Activated T-cell treated with anti-CD3 and anti-CD28 coated beads, Interleukin-2, amount 50 U/mL, for 24 hours (primary cell): ENCODE results near the gene TPMT.
A peak's percentile ranks its signal among the peaks of the same experiment; 100 is the strongest.
"Not testable (repeated sequence)": the region's sequence is repeated elsewhere in the genome, so short reads cannot be mapped to it uniquely, and the experiment has no call there.

ENCODE experiments used
- DNase-seq: peaks from one replicate; pipeline ENCODE4 v3.0.0-alpha.2; 2020
- H3K27ac Mint-ChIP-seq: 2 replicates; pipeline ENCODE4 v1.8.0; 2020; ENCODE audit warnings: mild to moderate bottlenecking, mixed read lengths
- H3K27me3 Mint-ChIP-seq: 2 replicates; pipeline ENCODE4 v1.8.0; 2020; ENCODE audit warnings: mixed read lengths
- H3K36me3 Mint-ChIP-seq: 2 replicates; pipeline ENCODE4 v1.8.0; 2020; ENCODE audit warnings: low read depth, mixed read lengths
- H3K4me1 Mint-ChIP-seq: 2 replicates; pipeline ENCODE4 v1.8.0; 2020; ENCODE audit warnings: low read depth, mixed read lengths
- H3K4me3 Mint-ChIP-seq: 2 replicates; pipeline ENCODE4 v1.8.0; 2020; ENCODE audit warnings: mild to moderate bottlenecking, moderate library complexity, mixed read lengths
- H3K9me3 Mint-ChIP-seq: 2 replicates; pipeline ENCODE4 v1.8.0; 2020; ENCODE audit warnings: mixed read lengths

TPMT gene

GRCh38 chr6:18171871-18172270, 17.0 kb upstream of the TPMT start:
- H3K9me3 Mint-ChIP-seq = peaks cover 7% of the 10 kb centered on the region

GRCh38 chr6:18168264-18168663, 13.4 kb upstream of the TPMT start:
- Mint-ChIP-seq H3K36me3 (peaks cover 66% of the 10 kb centered on the region), H3K27me3 (no peaks in the 10 kb centered on the region), H3K4me1 (no peaks in the 10 kb centered on the region), H3K4me3 (no peak overlapping the region), H3K9me3 (peaks cover 7% of the 10 kb centered on the region), H3K27ac (no peak overlapping the region)
- no peak for DNase-seq

More at GRCh38 chr6:18171871-18172270, 17.0 kb upstream of the TPMT start:
- no peak overlapping the region for H3K27ac Mint-ChIP-seq
- DNase-seq = no peak
- H3K27me3 Mint-ChIP-seq = no peaks in the 10 kb centered on the region
- H3K4me3 Mint-ChIP-seq = no peak overlapping the region
- peaks cover 71% of the 10 kb centered on the region for H3K36me3 Mint-ChIP-seq
- H3K4me1 Mint-ChIP-seq = peaks cover 2% of the 10 kb centered on the region

- no peaks in the 10 kb centered on the region for H3K27me3 Mint-ChIP-seq
- H3K36me3 Mint-ChIP-seq = peaks cover 74% of the 10 kb centered on the region
Measured at GRCh38 chr6:18166312-18167036, 11.6 kb upstream of the TPMT start.

GRCh38 chr6:18165751-18166150, 10.9 kb upstream of the TPMT start:
- peaks cover 7% of the 10 kb centered on the region for H3K9me3 Mint-ChIP-seq
- no peak overlapping the region for H3K27ac Mint-ChIP-seq

More at GRCh38 chr6:18166312-18167036, 11.6 kb upstream of the TPMT start:
- Mint-ChIP-seq H3K4me1 (no peaks in the 10 kb centered on the region), H3K4me3 (no peak overlapping the region), H3K9me3 (peaks cover 7% of the 10 kb centered on the region), H3K27ac (no peak overlapping the region)
- no peak for DNase-seq

GRCh38 chr6:18162401-18162800, 7.5 kb upstream of the TPMT start:
- Mint-ChIP-seq H3K9me3 (no peaks in the 10 kb centered on the region), H3K36me3 (peaks cover 67% of the 10 kb centered on the region), H3K27me3 (no peaks in the 10 kb centered on the region), H3K27ac (no peak overlapping the region), H3K4me3 (no peak overlapping the region), H3K4me1 (peaks cover 4% of the 10 kb centered on the region)
- DNase-seq = no peak

More at GRCh38 chr6:18165751-18166150, 10.9 kb upstream of the TPMT start:
- Mint-ChIP-seq H3K27me3 (no peaks in the 10 kb centered on the region), H3K4me1 (peaks cover 4% of the 10 kb centered on the region), H3K4me3 (no peak overlapping the region), H3K36me3 (peaks cover 76% of the 10 kb centered on the region)
- no peak for DNase-seq

GRCh38 chr6:18161431-18161830, 6.6 kb upstream of the TPMT start:
- H3K9me3 Mint-ChIP-seq = no peaks in the 10 kb centered on the region
- no peak for DNase-seq
- H3K27me3 Mint-ChIP-seq = no peaks in the 10 kb centered on the region
- H3K4me1 Mint-ChIP-seq = peaks cover 4% of the 10 kb centered on the region
- H3K4me3 Mint-ChIP-seq = no peak overlapping the region
- peak overlapping the region; percentile 51 for H3K27ac Mint-ChIP-seq
- peaks cover 62% of the 10 kb centered on the region for H3K36me3 Mint-ChIP-seq

- H3K4me1 Mint-ChIP-seq = peaks cover 9% of the 10 kb centered on the region
- H3K27me3 Mint-ChIP-seq = no peaks in the 10 kb centered on the region
- no peak for DNase-seq
- H3K27ac Mint-ChIP-seq = peak overlapping the region; percentile 51
- peaks cover 56% of the 10 kb centered on the region for H3K36me3 Mint-ChIP-seq
- H3K4me3 Mint-ChIP-seq = no peak overlapping the region
- H3K9me3 Mint-ChIP-seq = no peaks in the 10 kb centered on the region
Measured at GRCh38 chr6:18160911-18161310, 6.0 kb upstream of the TPMT start.

- peak overlapping the region; percentile 95 for H3K4me3 Mint-ChIP-seq
- no peaks in the 10 kb centered on the region for H3K9me3 Mint-ChIP-seq
- DNase-seq = peak; percentile 69
- peaks cover 19% of the 10 kb centered on the region for H3K36me3 Mint-ChIP-seq
- peaks cover 32% of the 10 kb centered on the region for H3K4me1 Mint-ChIP-seq
- H3K27me3 Mint-ChIP-seq = no peaks in the 10 kb centered on the region
- H3K27ac Mint-ChIP-seq = peak overlapping the region; percentile 79
Measured at GRCh38 chr6:18155864-18156421, 1.1 kb upstream of the TPMT start.

GRCh38 chr6:18155150-18155863, 430 bp upstream of the TPMT start, which contains the start of gene KDM1B:
KDM1B (plus strand) TSS chr6:18155422; CDS start chr6:18159896, 4,474 bp downstream.
- Mint-ChIP-seq H3K9me3 (no peaks in the 10 kb centered on the region), H3K27ac (peak within 1 kb of the TSS; percentile 93), H3K36me3 (peaks cover 14% of the 10 kb centered on the region), H3K4me1 (peaks cover 32% of the 10 kb centered on the region), H3K4me3 (peak within 1 kb of the TSS; percentile 95), H3K27me3 (no peaks in the 10 kb centered on the region)
- DNase-seq = peak; percentile 99

GRCh38 chr6:18153311-18153703, 1.6 kb downstream of the TPMT start:
- H3K4me3 Mint-ChIP-seq = peak overlapping the region; percentile 95
- H3K27ac Mint-ChIP-seq = no peak overlapping the region

GRCh38 chr6:18151801-18152200, 3.1 kb downstream of the TPMT start:
- H3K4me3 Mint-ChIP-seq = no peak overlapping the region

More at GRCh38 chr6:18153311-18153703, 1.6 kb downstream of the TPMT start:
- Mint-ChIP-seq H3K9me3 (no peaks in the 10 kb centered on the region), H3K36me3 (peaks cover 12% of the 10 kb centered on the region), H3K4me1 (peaks cover 36% of the 10 kb centered on the region), H3K27me3 (no peaks in the 10 kb centered on the region)
- no peak for DNase-seq

GRCh38 chr6:18151391-18151790, 3.5 kb downstream of the TPMT start:
- not testable (repeated sequence) for H3K27me3 Mint-ChIP-seq, H3K27ac Mint-ChIP-seq, H3K9me3 Mint-ChIP-seq, H3K4me3 Mint-ChIP-seq, DNase-seq
- H3K4me1 Mint-ChIP-seq = peaks cover 48% of the 10 kb centered on the region
- H3K36me3 Mint-ChIP-seq = peaks cover 27% of the 10 kb centered on the region

More at GRCh38 chr6:18151801-18152200, 3.1 kb downstream of the TPMT start:
- DNase-seq = no peak
- Mint-ChIP-seq H3K36me3 (peaks cover 26% of the 10 kb centered on the region), H3K9me3 (no peaks in the 10 kb centered on the region), H3K27me3 (no peaks in the 10 kb centered on the region), H3K4me1 (peaks cover 49% of the 10 kb centered on the region), H3K27ac (no peak overlapping the region)

GRCh38 chr6:18148304-18149025, 6.4 kb downstream of the TPMT start:
- peaks cover 35% of the 10 kb centered on the region for H3K36me3 Mint-ChIP-seq
- H3K4me1 Mint-ChIP-seq = peaks cover 32% of the 10 kb centered on the region
- no peak for DNase-seq

GRCh38 chr6:18147616-18148015, 7.3 kb downstream of the TPMT start:
- H3K4me1 Mint-ChIP-seq = peaks cover 23% of the 10 kb centered on the region
- no peak for DNase-seq
- peaks cover 44% of the 10 kb centered on the region for H3K36me3 Mint-ChIP-seq
- no peaks in the 10 kb centered on the region for H3K27me3 Mint-ChIP-seq
- no peaks in the 10 kb centered on the region for H3K9me3 Mint-ChIP-seq
- peak overlapping the region; percentile 80 for H3K27ac Mint-ChIP-seq
- H3K4me3 Mint-ChIP-seq = no peak overlapping the region

More at GRCh38 chr6:18148304-18149025, 6.4 kb downstream of the TPMT start:
- Mint-ChIP-seq H3K4me3 (no peak overlapping the region), H3K9me3 (no peaks in the 10 kb centered on the region), H3K27me3 (no peaks in the 10 kb centered on the region), H3K27ac (no peak overlapping the region)
